Adrenal gland (tissue), 12 donors: ENCODE measurements around the gene UBL7. TPM values are rescaled to one million over a fixed set of nuclear protein-coding genes. Genes with fewer than 3 reads are reported as not detected.

ENCODE experiments used
- DNase-seq, 7 donors: peaks; one replicate each; pipeline ENCODE4 v3.0.0-alpha.2; 2019 to 2020
- H3K27ac ChIP-seq, 5 donors: fragments of 200-600 bp; sonication (generic) in 4 of 5; 1 replicate in 3 of 5; 2 replicates in 2 of 5; pipeline versions ENCODE4 v1.5.1 to v1.8.0; 2016 to 2020; ENCODE audit warnings: mild to moderate bottlenecking in 1 of 5
- H3K27me3 ChIP-seq: fragments of 200-600 bp; 2 replicates; pipeline ENCODE4 v1.8.0; 2021
- H3K36me3 ChIP-seq, 2 donors: fragments of 200-600 bp; replicated peaks in 1 of 2; 1 replicate in 1 of 2; 2 replicates in 1 of 2; pipeline versions ENCODE4 v1.5.1 to v1.8.0; 2018 to 2022
- H3K4me1 ChIP-seq, 2 donors: fragments of 200-600 bp; replicated peaks in 1 of 2; 1 replicate in 1 of 2; 2 replicates in 1 of 2; pipeline versions ENCODE4 v1.5.1 to v1.8.0; 2018 to 2021
- H3K4me3 ChIP-seq, 4 donors: fragments of 200-600 bp; sonication (generic) in 3 of 4; one replicate each; pipeline ENCODE4 v1.5.1; 2016 to 2018
- H3K9me3 ChIP-seq, 3 donors: fragments of 200-600 bp; sonication (generic) in 1 of 3; replicated peaks in 1 of 3; 1 replicate in 2 of 3; 2 replicates in 1 of 3; pipeline versions ENCODE4 v1.5.1 to v1.8.0; 2016 to 2021
- CTCF ChIP-seq, 6 experiments: fragments of 450-650 bp in 4 of 6; fragments of 200-600 bp in 2 of 6; sonication (generic) in 1 of 6; IDR thresholded peaks; 1 replicate in 5 of 6; 2 replicates in 1 of 6; pipeline versions ENCODE4 v1.5.1 to v1.8.0; 2016 to 2021; ENCODE audit warnings: antibody characterized with exemption in 6 of 6, mild to moderate bottlenecking in 2 of 6, moderate library complexity in 1 of 6
- POLR2A ChIP-seq, 2 donors: fragments of 450-650 bp; IDR thresholded peaks; one replicate each; pipeline ENCODE4 v1.6.1; 2017; ENCODE audit warnings: antibody characterized with exemption in 2 of 2, mild to moderate bottlenecking in 2 of 2, moderate library complexity in 1 of 2
- WGBS, 4 donors: extraction: QIAGEN DNeasy Blood & Tissue Kit in 2 of 4; methylation state at CpG; one replicate each; pipeline versions ENCODE4 v1.1.5 to v1.1.7; 2013 to 2017; 5-methylcytosine and 5-hydroxymethylcytosine counted together
- intact Hi-C, 2 donors: fragments of 100-400 bp; cut with DNase I; formaldehyde crosslinking; loops; one replicate each; pipeline versions ENCODE4 v1.14.1 to v1.15.0; 2022 to 2023
- polyA plus RNA-seq, 3 donors: library from polyadenylated mRNA; stranded (reverse); fragments of 200-250 nt in 2 of 3; fragments of 350-450 nt in 1 of 3; fragmentation: Illumina TruSeq in 1 of 3; extraction: RNeasy Lipid Tissue Mini Kit (QIAGEN cat#74804) in 1 of 3; gene quantifications; one replicate each; pipeline ENCODE4 v1.2.3, GENCODE V29; 2013 to 2014
- total RNA-seq, 9 donors: library from RNA; depleted of rRNA in 4 of 9; stranded (reverse); fragments of >200 nt in 4 of 9; fragments of 120-200 nt in 1 of 9; fragmentation: NEBNext Ultra II Directional in 1 of 9; extraction: Animal tissue kit (Norgen Biotek cat#: 25700) in 1 of 9; gene quantifications; one replicate each; pipeline versions ENCODE4 v1.1.0 to v1.2.4, GENCODE V29; 2013 to 2023
- donor health status: healthy with polysubstance abuse.
- donor health status: Bipolar disorder and iron deficiency.
- donor health status: DM: yes; HTN: yes; CAD: no.
- donor health status: DM: no; HTN: no; CAD: no.
- donor health status: DM: no; HTN: no; CAD: no.
- donor health status: DM: yes; HTN: yes; CAD: no.

The UBL7 gene
- total and polyA plus RNA-seq, 12 donors, result 16.0 to 85.0 (median 50.2) TPM

- 84 to 88% (median 87%) methylated on average over 13 of the region's 13 CpGs for WGBS, 4 donors
- H3K4me1 ChIP-seq, result no peaks in the 10 kb centered on the region
- no peaks in the 10 kb centered on the region for H3K9me3 ChIP-seq
- H3K4me3 ChIP-seq, result no peak overlapping the region
- H3K27me3 ChIP-seq, result no peaks in the 10 kb centered on the region
- intact Hi-C loops, result no loop called here
- DNase-seq, result no peak
- TF ChIP-seq POLR2A (IDR thresholded peaks at IDR 0.05) (no peak), CTCF (IDR thresholded peaks at IDR 0.05) (no peak)
- peaks cover 0 to 63% of the 10 kb centered on the region in 2 donors for H3K36me3 ChIP-seq
- H3K27ac ChIP-seq, result no peak overlapping the region
Measured at GRCh38 chr15:74453925-74454763, 6.8 kb downstream of the UBL7 start.

GRCh38 chr15:74451861-74452835 is 8.8 kb downstream of the UBL7 start:
- no peak for DNase-seq
- Histone ChIP-seq H3K9me3 (no peaks in the 10 kb centered on the region), H3K4me3 (no peak overlapping the region), H3K4me1 (no peaks in the 10 kb centered on the region), H3K36me3 (peaks cover 0 to 83% of the 10 kb centered on the region in 2 donors), H3K27ac (no peak overlapping the region), H3K27me3 (no peaks in the 10 kb centered on the region)
- intact Hi-C loops, result no loop called here
- WGBS, 4 donors, result 79 to 87% (median 85%) methylated on average over 16 of the region's 16 CpGs
- TF ChIP-seq POLR2A (IDR thresholded peaks at IDR 0.05), result no peak
- TF ChIP-seq CTCF (IDR thresholded peaks at IDR 0.05), result no peak

GRCh38 chr15:74451322-74451721 is 9.6 kb downstream of the UBL7 start:
- Histone ChIP-seq H3K27ac (no peak overlapping the region), H3K9me3 (no peaks in the 10 kb centered on the region), H3K4me3 (no peak overlapping the region), H3K36me3 (peaks cover 0 to 85% of the 10 kb centered on the region in 2 donors), H3K4me1 (no peaks in the 10 kb centered on the region), H3K27me3 (no peaks in the 10 kb centered on the region)
- DNase-seq, result no peak
- no peak for TF ChIP-seq POLR2A (IDR thresholded peaks at IDR 0.05)
- TF ChIP-seq CTCF (IDR thresholded peaks at IDR 0.05), result no peak
- 92 to 100% (median 95%) methylated on average over 2 of the region's 2 CpGs for WGBS, 4 donors
- intact Hi-C loops, result no loop called here

DNA sequence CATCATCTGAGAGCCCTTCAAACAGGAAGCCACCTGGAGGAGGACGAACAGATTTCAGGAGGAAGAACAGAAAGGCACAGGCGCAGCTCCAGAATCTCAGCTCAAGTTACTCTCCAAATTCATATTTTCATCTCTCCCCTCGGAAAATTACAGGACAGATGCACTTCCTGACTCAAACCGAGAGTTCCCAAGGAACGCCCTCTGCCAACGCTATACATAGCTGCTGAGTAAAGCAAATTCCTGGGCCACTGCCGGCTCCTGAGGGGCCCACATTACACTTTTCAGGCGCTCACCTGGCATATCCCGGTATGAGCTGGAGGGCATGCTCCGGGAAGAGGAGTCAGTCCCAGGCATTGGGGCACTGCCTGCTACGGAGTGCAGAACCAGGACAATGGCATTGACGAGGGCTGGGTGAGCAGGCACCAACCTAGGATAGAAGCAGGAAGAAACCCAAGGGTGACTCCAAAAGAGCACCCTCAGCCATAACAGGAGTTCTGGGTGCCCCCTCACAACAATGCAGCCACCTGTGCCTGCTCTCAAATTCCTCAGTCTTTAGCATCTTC is 11.2 kb downstream of the UBL7 start:
- no peaks in the 10 kb centered on the region for H3K27me3 ChIP-seq
- no peak overlapping the region for H3K27ac ChIP-seq
- peaks cover 0 to 81% of the 10 kb centered on the region in 2 donors for H3K36me3 ChIP-seq
- TF ChIP-seq CTCF (IDR thresholded peaks at IDR 0.05), result no peak
- TF ChIP-seq POLR2A (IDR thresholded peaks at IDR 0.05), result no peak
- WGBS, 4 donors, result 90 to 96% (median 93%) methylated on average over 11 to 12 of the region's 12 CpGs
- H3K9me3 ChIP-seq, result no peaks in the 10 kb centered on the region
- DNase-seq, result no peak
- no peaks in the 10 kb centered on the region for H3K4me1 ChIP-seq
- intact Hi-C loops, result no loop called here
- H3K4me3 ChIP-seq, result no peak overlapping the region
